ENCODE data around the gene CPN2.

CPN2 gene

DNA sequence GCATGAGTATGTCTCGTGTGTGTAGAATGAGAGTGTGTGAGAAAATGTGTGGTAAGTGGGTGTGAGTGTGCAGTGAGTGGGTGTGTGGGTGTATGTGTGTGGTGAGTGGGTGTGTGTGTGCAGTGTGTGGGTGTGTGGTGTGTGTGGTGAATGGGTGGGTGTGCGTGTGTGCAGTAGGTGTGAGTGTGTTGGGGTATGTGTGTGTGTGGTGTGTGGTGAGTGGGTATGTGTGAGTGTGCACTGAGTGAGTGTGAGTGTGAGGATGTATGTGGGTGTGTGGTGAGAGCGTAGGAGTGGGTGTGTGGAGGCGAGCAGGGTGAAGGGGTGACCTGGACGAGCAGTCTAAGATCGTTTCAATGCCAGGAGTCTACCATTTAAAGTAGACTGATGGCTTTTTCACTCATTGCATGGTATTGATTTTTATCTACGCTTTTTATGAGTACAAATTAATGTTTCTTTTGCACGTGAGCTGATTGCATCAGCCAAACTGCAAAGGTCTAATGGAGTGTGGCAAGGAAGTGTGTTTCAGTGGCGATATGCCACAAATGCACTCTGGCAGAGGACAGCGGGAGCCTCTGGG lies 1.6 kb upstream of the CPN2 start:
- no peak for DNase-seq (ENCODE audit: low read depth in 2 of 2)

GRCh38 chr3:194351952-194352536 lies 916 bp upstream of the CPN2 start:
- DNase-seq (ENCODE audit: low read depth in 2 of 2): no peak

- no peak for DNase-seq (ENCODE audit: low read depth in 2 of 2)
Measured at GRCh38 chr3:194350726-194351071, 429 bp downstream of the CPN2 start.

- DNase-seq (ENCODE audit: low read depth in 2 of 2): no peak
Measured at GRCh38 chr3:194348354-194348753, 2.8 kb downstream of the CPN2 start.

GRCh38 chr3:194346621-194347020 lies 4.5 kb downstream of the CPN2 start:
- DNase-seq (ENCODE audit: low read depth in 2 of 2): no peak

- no peak for DNase-seq (ENCODE audit: low read depth in 2 of 2)
Measured at GRCh38 chr3:194346035-194346434, 5.1 kb downstream of the CPN2 start.

- DNase-seq (ENCODE audit: low read depth in 2 of 2): peak; percentile 46 to 57
Measured at GRCh38 chr3:194344012-194344411, 7.1 kb downstream of the CPN2 start.

DNA sequence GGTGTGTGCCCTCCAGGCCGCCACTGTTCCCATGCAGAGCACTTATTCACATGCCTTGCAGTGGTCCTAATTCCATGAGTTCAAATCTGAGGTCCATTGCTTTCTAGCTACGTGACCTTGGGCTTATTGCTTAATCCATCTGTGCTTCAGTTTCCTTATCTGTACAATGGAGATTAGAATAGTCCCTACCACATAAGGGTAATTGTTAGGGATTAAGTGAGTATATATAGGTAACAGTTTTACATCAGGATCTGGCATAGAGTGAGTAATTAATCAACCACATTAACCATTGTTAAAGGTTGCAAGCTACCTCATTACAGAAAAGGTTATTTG lies 7.6 kb downstream of the CPN2 start:
- no peak for DNase-seq (ENCODE audit: low read depth in 2 of 2)

GRCh38 chr3:194342861-194343560 lies 8.1 kb downstream of the CPN2 start:
- no peak for DNase-seq (ENCODE audit: low read depth in 2 of 2)

GRCh38 chr3:194340757-194341400 lies 10.2 kb downstream of the CPN2 start:
- no peak for DNase-seq (ENCODE audit: low read depth in 2 of 2)

- no peak for DNase-seq (ENCODE audit: low read depth in 2 of 2)
Measured at GRCh38 chr3:194339840-194340239, 11.3 kb downstream of the CPN2 start.

DNA sequence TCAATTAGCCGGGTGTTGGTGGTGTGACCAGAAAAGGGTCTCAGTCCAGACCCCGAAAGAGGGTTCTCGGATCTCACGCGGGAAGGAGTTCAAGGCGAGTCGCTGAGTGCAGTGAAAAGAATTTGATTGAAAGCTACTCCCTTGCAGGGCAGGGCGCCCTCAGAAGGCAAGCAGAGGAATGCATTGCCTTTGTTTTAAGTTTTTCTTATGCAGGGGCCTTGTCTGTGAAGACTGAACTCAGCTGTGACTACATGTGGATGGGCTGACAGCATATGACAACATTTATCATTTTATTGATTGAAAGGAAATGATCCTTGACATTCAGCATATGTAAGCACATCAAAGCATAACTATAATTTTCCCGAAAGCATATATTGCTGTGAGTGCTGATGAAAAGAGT lies 11.8 kb downstream of the CPN2 start:
- DNase-seq (ENCODE audit: low read depth in 2 of 2): no peak

- DNase-seq (ENCODE audit: low read depth in 2 of 2): no peak
Measured at GRCh38 chr3:194337965-194338753, 13.0 kb downstream of the CPN2 start.

DNA sequence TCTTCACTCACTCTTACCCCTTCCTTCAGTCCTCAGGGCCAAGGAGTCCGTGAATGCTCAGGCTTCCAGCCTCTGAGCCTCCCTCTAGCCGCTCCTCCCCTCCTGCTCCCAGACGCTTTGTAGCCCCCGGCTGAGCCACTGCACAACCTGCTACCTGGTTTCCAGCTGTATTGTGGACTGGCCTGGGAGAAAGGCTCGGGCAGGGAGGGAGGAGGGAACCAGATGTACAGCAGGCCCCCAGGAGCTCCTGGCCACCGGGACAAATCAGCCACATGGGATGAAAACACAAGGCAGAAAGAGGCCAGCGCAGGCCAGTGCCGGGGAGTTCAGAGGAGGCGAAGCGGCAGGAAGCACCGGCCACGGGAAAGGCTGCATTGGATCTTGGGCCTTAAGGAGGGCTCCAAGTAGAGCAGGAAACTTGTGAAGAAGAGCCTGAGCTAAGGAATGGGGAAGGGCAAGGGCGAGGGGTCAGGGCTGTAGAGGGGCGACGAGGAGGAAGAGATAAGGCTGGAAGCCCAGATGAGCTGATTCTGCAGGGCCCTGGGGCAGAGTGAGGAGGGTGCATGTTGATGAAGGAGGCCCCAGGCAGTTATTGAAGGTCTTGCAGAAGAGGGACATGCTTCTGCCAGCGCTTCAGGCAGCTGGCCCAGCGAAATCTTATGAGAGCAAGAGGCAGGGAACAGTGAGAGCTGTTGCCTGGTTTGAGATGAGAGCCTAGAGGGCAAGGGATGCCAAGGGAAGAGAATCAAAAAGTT lies 14.3 kb downstream of the CPN2 start:
- DNase-seq (ENCODE audit: low read depth in 2 of 2): no peak

- no peak for DNase-seq (ENCODE audit: low read depth in 2 of 2)
Measured at GRCh38 chr3:194333981-194334320, 17.2 kb downstream of the CPN2 start.

- peak; percentile 75 to 76 for DNase-seq (ENCODE audit: low read depth in 2 of 2)
Measured at GRCh38 chr3:194333212-194333980, 17.7 kb downstream of the CPN2 start.

DNA sequence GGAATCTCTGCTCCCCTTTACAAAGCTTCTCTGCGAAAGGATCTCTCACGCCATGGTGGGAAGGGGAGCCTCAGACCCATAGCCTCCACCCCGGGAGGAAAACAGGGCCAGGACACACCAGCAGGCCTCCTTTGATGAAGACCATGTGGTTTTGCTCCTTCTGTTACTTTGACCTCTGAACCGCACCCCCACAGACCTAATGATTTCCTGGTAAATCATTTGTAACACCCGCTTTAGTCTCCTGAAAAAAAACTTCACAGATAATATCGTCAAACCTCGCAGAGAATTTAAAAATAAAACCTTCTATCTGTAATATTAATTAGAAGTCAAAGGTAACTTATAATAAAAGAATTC lies 18.3 kb downstream of the CPN2 start:
- DNase-seq (ENCODE audit: low read depth in 2 of 2): no peak

DNA sequence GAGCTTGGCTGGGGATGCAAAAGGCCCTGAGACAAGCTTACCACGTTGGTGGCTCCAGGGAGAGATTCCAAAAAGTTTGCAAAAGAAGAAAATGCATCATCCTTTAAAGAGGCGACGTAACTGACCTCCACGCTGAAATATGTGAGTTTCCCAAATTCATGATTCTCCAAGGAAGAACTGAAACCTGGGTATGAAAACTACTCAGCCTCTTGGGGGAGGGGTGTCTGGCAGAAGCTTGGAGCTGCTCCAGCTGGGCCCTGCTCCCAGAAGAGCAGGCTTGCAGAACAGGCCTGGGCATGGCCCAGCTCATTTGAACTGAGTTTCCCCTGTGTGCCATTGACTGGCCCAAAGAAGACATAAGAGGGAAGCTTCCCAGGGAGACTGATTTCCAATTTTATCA lies 20.5 kb downstream of the CPN2 start:
- DNase-seq (ENCODE audit: low read depth in 2 of 2): no peak

DNA sequence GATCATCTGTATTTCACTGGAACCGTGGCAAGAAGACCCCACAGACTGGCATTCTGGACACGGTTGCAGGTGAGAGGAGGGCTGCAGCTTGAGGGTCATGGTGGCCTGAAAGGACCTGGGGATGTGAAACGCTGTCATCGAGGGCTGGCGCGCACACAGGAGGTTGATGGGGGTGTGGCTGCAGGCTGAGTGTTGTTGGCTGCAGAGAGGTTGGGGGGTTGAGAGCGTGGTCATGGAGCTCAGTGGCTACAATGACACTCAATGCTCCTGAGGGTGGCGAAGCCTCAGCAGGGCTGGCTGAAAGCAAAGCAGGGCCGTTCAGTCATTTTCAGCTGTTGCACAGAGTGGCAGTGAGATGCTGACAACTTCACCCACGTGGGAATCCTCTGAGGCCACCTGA lies 21.0 kb downstream of the CPN2 start:
- no peak for DNase-seq (ENCODE audit: low read depth in 2 of 2)

DNA sequence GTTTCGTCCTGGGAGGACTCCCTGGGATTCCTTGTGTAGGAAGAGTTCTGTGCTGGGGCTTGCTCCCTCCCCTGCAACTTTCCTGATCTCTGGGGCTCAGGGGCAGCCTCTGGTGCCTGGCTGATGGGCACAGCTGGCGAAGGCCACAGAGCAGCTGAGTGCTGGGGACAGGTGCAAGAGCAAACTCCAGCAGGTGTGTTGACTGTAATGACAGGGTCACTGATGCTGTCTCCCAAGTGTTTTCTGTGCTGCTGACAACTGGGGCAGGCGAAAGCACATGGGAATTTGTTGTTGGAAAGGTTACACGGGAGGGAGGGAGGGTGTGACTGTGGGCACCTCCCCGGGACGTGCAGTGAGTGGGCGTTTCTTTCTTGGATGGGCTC lies 21.6 kb downstream of the CPN2 start:
- no peak for DNase-seq (ENCODE audit: low read depth in 2 of 2)

DNA sequence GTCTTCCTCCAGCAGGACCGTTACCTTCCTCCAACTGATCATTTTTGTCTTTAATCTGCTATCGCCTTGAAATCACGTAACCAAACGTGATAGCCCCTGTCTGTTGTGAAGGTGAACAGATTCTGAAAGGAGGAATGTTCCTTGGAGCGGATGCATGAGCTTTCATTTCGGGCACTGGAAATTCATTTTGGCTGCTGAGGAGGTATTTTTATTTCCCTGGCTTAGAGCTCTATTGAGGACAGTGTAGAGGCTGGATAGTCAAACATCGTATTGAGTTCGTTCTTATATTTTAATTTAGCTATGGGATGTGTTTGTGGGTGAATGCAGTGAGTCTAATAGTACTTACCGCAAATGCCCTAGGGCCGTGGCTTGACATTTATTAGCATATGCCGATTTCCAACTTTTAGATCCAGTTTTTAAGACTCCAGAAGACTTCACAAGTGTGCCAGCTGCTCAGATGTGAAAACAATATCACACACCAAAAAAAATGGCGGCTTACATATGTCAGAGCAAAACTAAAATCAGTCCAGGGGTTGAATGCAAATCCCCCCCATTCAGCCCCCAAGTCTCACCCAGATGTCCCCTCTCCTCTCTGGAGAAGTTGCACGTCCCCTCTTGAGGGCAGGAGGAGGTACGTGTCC lies 22.1 kb downstream of the CPN2 start:
- DNase-seq (ENCODE audit: low read depth in 2 of 2): no peak
